Endothelial cell (in vitro differentiated cells): ENCODE results near the gene LIPA. TPM values are rescaled to one million over a fixed set of nuclear protein-coding genes. Genes with fewer than 3 reads are reported as not detected.

Experiments used
- DNase-seq: peaks from one replicate; pipeline ENCODE4 v3.0.0; 2021; ENCODE audit warnings: low spot score
- H3K27ac Mint-ChIP-seq: one replicate; pipeline ENCODE4 v1.8.0; 2021; ENCODE audit warnings: mixed read lengths, inconsistent platforms; ENCODE audit not compliant: unreplicated experiment
- H3K27me3 Mint-ChIP-seq: one replicate; pipeline ENCODE4 v1.8.0; 2021; ENCODE audit warnings: mild to moderate bottlenecking, moderate library complexity, mixed read lengths, inconsistent platforms; ENCODE audit not compliant: unreplicated experiment
- H3K36me3 Mint-ChIP-seq: one replicate; pipeline ENCODE4 v1.8.0; 2021; ENCODE audit warnings: mild to moderate bottlenecking, low read depth, mixed read lengths, inconsistent platforms; ENCODE audit not compliant: unreplicated experiment
- H3K4me1 Mint-ChIP-seq: one replicate; pipeline ENCODE4 v1.8.0; 2021; ENCODE audit warnings: mild to moderate bottlenecking, mixed read lengths, inconsistent platforms; ENCODE audit not compliant: unreplicated experiment
- H3K4me3 Mint-ChIP-seq: one replicate; pipeline ENCODE4 v1.8.0; 2021; ENCODE audit warnings: mild to moderate bottlenecking, mixed read lengths, inconsistent platforms; ENCODE audit not compliant: unreplicated experiment
- H3K9me3 Mint-ChIP-seq: one replicate; pipeline ENCODE4 v1.8.0; 2021; ENCODE audit warnings: mixed read lengths, inconsistent platforms; ENCODE audit not compliant: unreplicated experiment
- total RNA-seq: library from RNA; stranded (reverse); fragmentation: NEBNext Ultra II Directional; extraction: Animal tissue kit (Norgen Biotek cat#: 25700); gene quantifications from one replicate; pipeline ENCODE4 v1.2.1, GENCODE V29; 2021; ENCODE audit not compliant: unreplicated experiment
- TF ChIP-seq, protein P1 (sequence below): fragments of 200-600 bp; sonication (generic); IDR thresholded peaks from one replicate; pipeline ENCODE4 v1.5.0; 2021; ENCODE audit warnings: antibody characterized with exemption; ENCODE audit not compliant: unreplicated experiment

The LIPA gene
- total RNA-seq, 1 donor from 2014 or later = 84.2 TPM

DNA sequence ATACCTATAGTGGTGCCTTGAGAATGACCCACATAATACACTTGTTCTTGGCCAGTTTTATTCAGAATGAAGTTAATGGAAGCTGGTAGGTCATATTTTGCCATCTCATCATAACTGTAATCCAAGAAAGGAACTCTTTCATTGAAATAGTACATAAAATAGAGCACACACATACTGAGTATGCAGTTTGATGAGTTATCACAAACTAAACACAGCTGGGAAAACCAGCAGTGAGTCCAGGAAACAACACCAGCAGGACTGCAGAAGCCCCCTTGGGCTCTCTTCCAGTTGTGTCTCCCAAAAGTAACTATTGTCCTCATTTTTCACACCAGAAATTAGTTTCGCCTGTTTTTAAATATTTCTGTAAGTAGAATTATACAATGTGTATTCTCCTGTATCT lies 24.7 kb downstream of the LIPA start:
- Mint-ChIP-seq H3K4me1 (peaks cover 29% of the 10 kb centered on the region), H3K4me3 (no peak overlapping the region), H3K36me3 (peaks cover 42% of the 10 kb centered on the region), H3K9me3 (no peaks in the 10 kb centered on the region), H3K27ac (no peak overlapping the region), H3K27me3 (no peaks in the 10 kb centered on the region)
- DNase-seq = no peak
- TF ChIP-seq, protein P1, sequence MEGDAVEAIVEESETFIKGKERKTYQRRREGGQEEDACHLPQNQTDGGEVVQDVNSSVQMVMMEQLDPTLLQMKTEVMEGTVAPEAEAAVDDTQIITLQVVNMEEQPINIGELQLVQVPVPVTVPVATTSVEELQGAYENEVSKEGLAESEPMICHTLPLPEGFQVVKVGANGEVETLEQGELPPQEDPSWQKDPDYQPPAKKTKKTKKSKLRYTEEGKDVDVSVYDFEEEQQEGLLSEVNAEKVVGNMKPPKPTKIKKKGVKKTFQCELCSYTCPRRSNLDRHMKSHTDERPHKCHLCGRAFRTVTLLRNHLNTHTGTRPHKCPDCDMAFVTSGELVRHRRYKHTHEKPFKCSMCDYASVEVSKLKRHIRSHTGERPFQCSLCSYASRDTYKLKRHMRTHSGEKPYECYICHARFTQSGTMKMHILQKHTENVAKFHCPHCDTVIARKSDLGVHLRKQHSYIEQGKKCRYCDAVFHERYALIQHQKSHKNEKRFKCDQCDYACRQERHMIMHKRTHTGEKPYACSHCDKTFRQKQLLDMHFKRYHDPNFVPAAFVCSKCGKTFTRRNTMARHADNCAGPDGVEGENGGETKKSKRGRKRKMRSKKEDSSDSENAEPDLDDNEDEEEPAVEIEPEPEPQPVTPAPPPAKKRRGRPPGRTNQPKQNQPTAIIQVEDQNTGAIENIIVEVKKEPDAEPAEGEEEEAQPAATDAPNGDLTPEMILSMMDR = no peak

DNA sequence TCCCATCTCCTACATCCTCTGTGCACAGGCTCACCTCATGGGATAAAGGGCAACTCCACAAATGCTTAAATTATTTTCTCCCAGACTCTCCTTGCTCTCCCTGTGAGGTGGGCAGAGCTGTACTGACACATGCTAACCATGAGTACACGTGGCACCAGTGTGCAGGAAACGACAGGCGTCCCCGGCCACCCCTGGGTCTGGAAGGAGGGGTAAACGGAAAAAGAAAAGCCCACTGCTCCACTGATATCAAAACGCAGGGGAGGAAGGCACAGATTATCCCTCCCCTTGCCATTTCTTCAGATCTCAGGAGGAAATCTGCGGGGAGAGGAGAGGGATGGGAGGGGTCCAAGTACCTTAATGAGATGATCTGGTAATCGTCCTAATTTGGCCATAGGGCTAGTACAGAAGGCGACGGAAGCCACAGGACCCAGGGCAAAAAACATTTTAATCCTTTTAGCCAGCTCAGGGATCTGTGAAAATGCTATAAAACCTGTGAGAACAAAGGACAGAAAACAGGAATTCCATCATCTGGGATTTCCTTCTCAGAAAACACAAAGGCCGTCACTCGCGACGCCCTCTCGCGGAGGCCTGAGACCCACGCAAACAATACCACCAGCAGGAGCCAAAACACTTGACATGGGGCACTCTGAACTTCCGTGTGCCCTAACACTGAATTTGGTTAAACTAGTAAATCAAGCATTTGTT lies 26.7 kb downstream of the LIPA start:
- peaks cover 42% of the 10 kb centered on the region for H3K4me1 Mint-ChIP-seq
- no peak overlapping the region for H3K4me3 Mint-ChIP-seq
- peak; percentile 64 for DNase-seq

DNA sequence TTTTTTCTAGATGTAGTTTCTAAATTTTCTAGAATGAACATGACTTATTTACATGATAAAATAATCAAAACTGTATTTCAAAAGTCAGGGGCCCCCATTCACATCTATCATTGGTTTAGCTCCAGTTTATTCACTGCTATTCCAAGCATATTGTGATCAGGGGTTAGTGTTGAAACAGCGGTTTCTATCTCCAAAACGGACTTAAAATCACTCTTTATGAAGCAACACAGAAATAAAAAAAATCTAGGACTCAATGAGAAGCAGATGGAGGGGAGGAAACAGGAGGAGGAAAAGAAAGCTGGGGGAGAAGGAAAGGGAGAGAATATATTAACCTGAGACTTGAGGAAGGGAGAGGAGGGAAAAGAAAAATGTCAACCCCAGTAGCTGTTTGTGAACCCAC lies 29.7 kb downstream of the LIPA start:
- peak overlapping the region; percentile 3 for H3K27ac Mint-ChIP-seq
- H3K9me3 Mint-ChIP-seq = no peaks in the 10 kb centered on the region
- no peak for DNase-seq
- peaks cover 7% of the 10 kb centered on the region for H3K36me3 Mint-ChIP-seq
- TF ChIP-seq, protein P1 = no peak
- peaks cover 56% of the 10 kb centered on the region for H3K4me1 Mint-ChIP-seq
- H3K27me3 Mint-ChIP-seq = no peaks in the 10 kb centered on the region
- H3K4me3 Mint-ChIP-seq = no peak overlapping the region

More for the DNA sequence above, 26.7 kb downstream of the LIPA start:
- TF ChIP-seq, protein P1 = peak; percentile 44
- Mint-ChIP-seq H3K36me3 (peaks cover 28% of the 10 kb centered on the region), H3K9me3 (no peaks in the 10 kb centered on the region), H3K27ac (peak overlapping the region; percentile 100), H3K27me3 (no peaks in the 10 kb centered on the region)

DNA sequence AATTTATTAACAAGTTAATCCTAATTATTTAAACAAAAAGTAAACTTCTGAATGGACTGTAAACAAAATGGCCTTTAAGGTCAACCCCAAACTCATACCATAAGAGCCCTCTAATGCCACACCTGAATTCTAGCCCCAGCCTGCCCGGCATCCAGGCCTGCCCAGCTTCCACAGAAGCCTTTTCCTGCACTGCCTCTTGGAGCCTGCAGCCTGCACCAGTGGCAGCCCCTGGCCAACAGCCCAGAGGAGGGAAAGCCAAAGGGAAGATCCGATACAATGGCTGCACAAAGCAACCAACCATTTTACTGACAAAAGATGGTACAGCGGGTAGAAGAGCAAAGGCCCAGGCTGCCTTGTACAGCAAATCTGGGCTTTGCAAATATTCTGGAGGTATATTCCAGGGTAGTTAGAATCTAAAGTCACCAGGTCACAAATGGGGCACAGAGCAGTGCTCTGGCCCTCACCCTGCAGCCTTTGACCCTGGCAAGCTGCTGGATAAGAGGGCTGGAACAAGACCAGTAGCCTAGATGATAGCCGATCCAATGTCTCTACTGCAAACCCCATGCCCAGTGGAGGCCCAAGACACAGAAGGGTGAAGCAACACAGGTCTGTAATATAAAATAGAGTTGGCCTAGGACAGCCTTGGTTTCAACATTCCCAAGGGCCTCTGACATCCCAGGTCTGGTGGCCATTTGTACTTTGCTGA lies 31.9 kb downstream of the LIPA start:
- TF ChIP-seq, protein P1 = no peak
- H3K36me3 Mint-ChIP-seq = peaks cover 2% of the 10 kb centered on the region
- peaks cover 46% of the 10 kb centered on the region for H3K4me1 Mint-ChIP-seq
- H3K4me3 Mint-ChIP-seq = no peak overlapping the region
- no peak for DNase-seq
- no peaks in the 10 kb centered on the region for H3K9me3 Mint-ChIP-seq
- H3K27ac Mint-ChIP-seq = peak overlapping the region; percentile 32
- H3K27me3 Mint-ChIP-seq = no peaks in the 10 kb centered on the region
